HepG2 (cell line): Measurements from ENCODE around the gene FLRT2. TPM values are rescaled to one million over a fixed set of nuclear protein-coding genes. Genes with fewer than 3 reads are reported as not detected.

Experiments
- ATAC-seq: fragments of 200-7000 bp; cut with Tn5 transposase; 3 replicates; pipeline ENCODE4 v1.9.1; 2020; ENCODE audit warnings: mild to moderate bottlenecking, moderate library complexity
- BruUV-seq: library from RNA; stranded (reverse); fragments of 400-500 nt; replicated peaks from 2 replicates; lab custom pipeline; 2021; lab: Mats Ljungman, UMichigan
- CTCF ChIA-PET: fragments of 300-600 bp; formaldehyde crosslinking; extraction: SDS; loops from one replicate; lab custom pipeline; 2021; ENCODE audit warnings: low total read pairs, inconsistent platforms, low intra/inter-chr PET ratio; lab: Yijun Ruan, JAX
- POLR2A ChIA-PET: fragments of 350-600 bp; sonication (Branson Sonifier 250); formaldehyde crosslinking; loops from one replicate; lab custom pipeline; 2020; ENCODE audit warnings: antibody characterized with exemption, inconsistent platforms; lab: Yijun Ruan, JAX
- DNase-seq: peaks from one replicate; pipeline ENCODE4 v3.0.0-alpha.2; 2015; ENCODE audit warnings: low spot score
- FAIRE-seq: peaks from 3 replicates; lab custom pipeline; 2011; peaks lifted over from hg19 to GRCh38; lab: Jason Lieb, UNC
- H2AFZ ChIP-seq: one replicate; pipeline ENCODE4 v1.6.1; 2011; ENCODE audit warnings: low read length, inconsistent platforms
- H3K27ac ChIP-seq: fragments of 300-600 bp; 3 replicates; pipeline ENCODE4 v1.8.0; 2011; ENCODE audit warnings: mixed run types, mild to moderate bottlenecking, mixed read lengths, low read length, inconsistent platforms; ENCODE audit not compliant: insufficient read depth; ENCODE audit errors: extremely low read length
- H3K27me3 ChIP-seq, 2 experiments: fragments of 200-600 bp in 1 of 2; 2 replicates in 1 of 2; 3 replicates in 1 of 2; pipeline versions ENCODE4 v1.6.0 to v1.8.0; 2011; ENCODE audit warnings: low read length in 2 of 2, mild to moderate bottlenecking in 2 of 2, moderate library complexity in 2 of 2, inconsistent platforms in 1 of 2; ENCODE audit not compliant: insufficient read depth in 2 of 2, control insufficient read depth in 1 of 2
- H3K36me3 ChIP-seq, 2 experiments: fragments of 200-600 bp in 1 of 2; replicated peaks in 1 of 2; 2 replicates in 1 of 2; 3 replicates in 1 of 2; pipeline versions ENCODE4 v1.5.1 to v1.8.0; 2011; ENCODE audit warnings: low read length in 2 of 2, inconsistent platforms in 1 of 2; ENCODE audit not compliant: insufficient read depth in 2 of 2, control insufficient read depth in 1 of 2
- H3K4me1 ChIP-seq: 2 replicates; pipeline ENCODE4 v1.5.1; 2012; ENCODE audit warnings: low read length, inconsistent platforms; ENCODE audit not compliant: insufficient read depth
- H3K4me2 ChIP-seq: 2 replicates; pipeline ENCODE4 v1.6.0; 2011; ENCODE audit warnings: low read depth, low read length, inconsistent platforms
- H3K4me3 ChIP-seq, 3 experiments: fragments of 200-600 bp in 1 of 3; sonication (generic), shearing (Covaris generic) in 1 of 3; replicated peaks in 1 of 3; 2 replicates each; pipeline ENCODE4 v1.5.1; 2011 to 2016; ENCODE audit warnings: low read length in 3 of 3, inconsistent platforms in 2 of 3, low read depth in 2 of 3, mild to moderate bottlenecking in 2 of 3, control low read depth in 1 of 3, mixed read lengths in 1 of 3; ENCODE audit not compliant: insufficient read depth in 1 of 3
- H3K79me2 ChIP-seq: one replicate; pipeline ENCODE4 v1.6.1; 2011; ENCODE audit warnings: low read length, inconsistent platforms; ENCODE audit not compliant: insufficient read depth
- H3K9ac ChIP-seq: 2 replicates; pipeline ENCODE4 v1.6.0; 2011; ENCODE audit warnings: mild to moderate bottlenecking, low read depth, low read length, inconsistent platforms; ENCODE audit not compliant: insufficient read depth
- H3K9me3 ChIP-seq: 2 replicates; pipeline ENCODE4 v1.5.1; 2012; ENCODE audit warnings: mild to moderate bottlenecking, low read length
- H4K20me1 ChIP-seq: 2 replicates; pipeline ENCODE4 v1.6.0; 2011; ENCODE audit warnings: inconsistent platforms, mild to moderate bottlenecking, low read length, moderate library complexity; ENCODE audit not compliant: insufficient read depth
- ERF ChIP-seq: IDR thresholded peaks from 2 replicates; pipeline ENCODE4 v1.6.1; 2018; ENCODE audit warnings: missing biosample characterization, missing genetic modification reagents
- NR2C2 ChIP-seq: sonication (generic); formaldehyde crosslinking; IDR thresholded peaks from 2 replicates; pipeline ENCODE4 v1.4.0; 2020; ENCODE audit warnings: missing genetic modification reagents, mild to moderate bottlenecking, moderate library complexity, borderline replicate concordance
- PCBP2 ChIP-seq: fragments of 200-400 bp; formaldehyde crosslinking; optimal IDR thresholded peaks from 2 replicates; pipeline ENCODE3; 2018; ENCODE audit warnings: low read length, low read depth; ENCODE audit not compliant: poor library complexity, severe bottlenecking
- XRCC5 ChIP-seq: fragments of 200-400 bp; formaldehyde crosslinking; optimal IDR thresholded peaks from 2 replicates; pipeline ENCODE3; 2017; ENCODE audit warnings: mild to moderate bottlenecking, low read length
- ZBTB1 ChIP-seq: sonication (generic); formaldehyde crosslinking; IDR thresholded peaks from 2 replicates; pipeline ENCODE4 v1.4.0; 2020; ENCODE audit warnings: missing genetic modification reagents, borderline replicate concordance
- WGBS: methylation state at CpG from one replicate; pipeline ENCODE4 v1.1.6; 2017; ENCODE audit warnings: low lambda C conversion rate; 5-methylcytosine and 5-hydroxymethylcytosine counted together
- in situ Hi-C: cut with HindIII; loops from 2 replicates; pipeline ENCODE4 v1.10.0; 2017; ENCODE audit warnings: low pct_unique_long_range_greater_than_20kb; ENCODE audit not compliant: extremely low pct_ligation_motif_present
- intact Hi-C: fragments of 100-400 bp; cut with micrococcal nuclease; formaldehyde crosslinking; loops from one replicate; pipeline ENCODE4 v1.10.0; 2022; ENCODE audit not compliant: unreplicated experiment
- polyA plus RNA-seq, 8 experiments: library from polyadenylated mRNA; depleted of rRNA in 3 of 8; stranded (reverse) in 7 of 8; unstranded in 1 of 8; fragments of >200 nt; fragmentation: Illumina TruSeq in 4 of 8; extraction: Trizol in 4 of 8; gene quantifications; 2 replicates each; pipeline versions ENCODE4 v1.2.1 to v1.2.3, GENCODE V29; 2011 to 2016; ENCODE audit warnings: low read depth in 4 of 8, missing spikeins in 1 of 8, mixed read lengths in 1 of 8; ENCODE audit not compliant: insufficient read depth in 1 of 8
- total RNA-seq, 5 experiments: library from RNA; depleted of rRNA; stranded (reverse); fragments of >200 nt; fragmentation: Illumina TruSeq; extraction: Trizol; gene quantifications; 2 replicates each; pipeline ENCODE4 v1.2.3, GENCODE V29; 2016; ENCODE audit warnings: low read depth in 1 of 5
- TF ChIP-seq, protein P1 (sequence below): sonication (generic); formaldehyde crosslinking; IDR thresholded peaks from 2 replicates; pipeline ENCODE4 v1.4.0; 2020; ENCODE audit warnings: mild to moderate bottlenecking, missing genetic modification reagents

FLRT2 gene
- total and polyA plus RNA-seq, 2 of the 13 experiments (the other 11 are each of a cell fraction or from before 2014, with no cell fraction given): not detected

DNA sequence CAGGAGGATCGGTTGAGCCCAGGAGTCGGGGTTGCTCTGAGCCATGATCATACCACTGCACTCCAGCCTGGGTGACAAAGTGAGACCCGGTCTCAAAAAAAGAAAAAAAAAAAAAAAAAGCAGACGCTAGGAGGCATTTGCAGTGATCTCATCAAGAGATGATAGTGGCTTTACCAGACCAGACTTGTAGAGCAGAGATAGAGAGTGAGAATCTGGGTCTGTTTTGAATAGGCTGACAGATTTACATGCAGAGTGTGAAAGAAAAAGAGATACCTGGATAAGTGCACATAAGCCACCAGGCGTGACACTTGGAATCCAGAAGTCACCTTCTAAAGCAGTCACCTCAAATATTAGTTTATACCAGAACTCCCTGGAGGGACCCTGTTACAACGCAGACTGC, 21.1 kb upstream of the FLRT2 start:
- H3K9me3 ChIP-seq: peaks cover 20% of the 10 kb centered on the region
- DNase-seq (no peak), FAIRE-seq (no peak), ATAC-seq (no peak)
- H4K20me1 ChIP-seq: no peaks in the 10 kb centered on the region
- H3K79me2 ChIP-seq: no peaks in the 10 kb centered on the region
- POLR2A ChIA-PET: no interaction called here
- no peak overlapping the region for H3K27ac ChIP-seq
- intact Hi-C loops (no loop called here), in situ Hi-C loops (no loop called here)
- no peak overlapping the region for H3K4me3 ChIP-seq
- H3K36me3 ChIP-seq: no peaks in the 10 kb centered on the region
- WGBS: 59% methylated on average over 6 of the region's 6 CpGs
- CTCF ChIA-PET: no interaction called here
- H3K4me1 ChIP-seq: no peaks in the 10 kb centered on the region
- no peak overlapping the region for H3K9ac ChIP-seq
- BruUV-seq: no TSS peak
- H2AFZ ChIP-seq: no peak overlapping the region
- H3K27me3 ChIP-seq: no peaks in the 10 kb centered on the region
- H3K4me2 ChIP-seq: no peak overlapping the region
- TF ChIP-seq PCBP2 (no peak), ERF (CRISPR knock-in tag) (no peak), NR2C2 (CRISPR knock-in tag) (no peak), XRCC5 (no peak), ZBTB1 (CRISPR knock-in tag) (no peak)
- TF ChIP-seq, protein P1, sequence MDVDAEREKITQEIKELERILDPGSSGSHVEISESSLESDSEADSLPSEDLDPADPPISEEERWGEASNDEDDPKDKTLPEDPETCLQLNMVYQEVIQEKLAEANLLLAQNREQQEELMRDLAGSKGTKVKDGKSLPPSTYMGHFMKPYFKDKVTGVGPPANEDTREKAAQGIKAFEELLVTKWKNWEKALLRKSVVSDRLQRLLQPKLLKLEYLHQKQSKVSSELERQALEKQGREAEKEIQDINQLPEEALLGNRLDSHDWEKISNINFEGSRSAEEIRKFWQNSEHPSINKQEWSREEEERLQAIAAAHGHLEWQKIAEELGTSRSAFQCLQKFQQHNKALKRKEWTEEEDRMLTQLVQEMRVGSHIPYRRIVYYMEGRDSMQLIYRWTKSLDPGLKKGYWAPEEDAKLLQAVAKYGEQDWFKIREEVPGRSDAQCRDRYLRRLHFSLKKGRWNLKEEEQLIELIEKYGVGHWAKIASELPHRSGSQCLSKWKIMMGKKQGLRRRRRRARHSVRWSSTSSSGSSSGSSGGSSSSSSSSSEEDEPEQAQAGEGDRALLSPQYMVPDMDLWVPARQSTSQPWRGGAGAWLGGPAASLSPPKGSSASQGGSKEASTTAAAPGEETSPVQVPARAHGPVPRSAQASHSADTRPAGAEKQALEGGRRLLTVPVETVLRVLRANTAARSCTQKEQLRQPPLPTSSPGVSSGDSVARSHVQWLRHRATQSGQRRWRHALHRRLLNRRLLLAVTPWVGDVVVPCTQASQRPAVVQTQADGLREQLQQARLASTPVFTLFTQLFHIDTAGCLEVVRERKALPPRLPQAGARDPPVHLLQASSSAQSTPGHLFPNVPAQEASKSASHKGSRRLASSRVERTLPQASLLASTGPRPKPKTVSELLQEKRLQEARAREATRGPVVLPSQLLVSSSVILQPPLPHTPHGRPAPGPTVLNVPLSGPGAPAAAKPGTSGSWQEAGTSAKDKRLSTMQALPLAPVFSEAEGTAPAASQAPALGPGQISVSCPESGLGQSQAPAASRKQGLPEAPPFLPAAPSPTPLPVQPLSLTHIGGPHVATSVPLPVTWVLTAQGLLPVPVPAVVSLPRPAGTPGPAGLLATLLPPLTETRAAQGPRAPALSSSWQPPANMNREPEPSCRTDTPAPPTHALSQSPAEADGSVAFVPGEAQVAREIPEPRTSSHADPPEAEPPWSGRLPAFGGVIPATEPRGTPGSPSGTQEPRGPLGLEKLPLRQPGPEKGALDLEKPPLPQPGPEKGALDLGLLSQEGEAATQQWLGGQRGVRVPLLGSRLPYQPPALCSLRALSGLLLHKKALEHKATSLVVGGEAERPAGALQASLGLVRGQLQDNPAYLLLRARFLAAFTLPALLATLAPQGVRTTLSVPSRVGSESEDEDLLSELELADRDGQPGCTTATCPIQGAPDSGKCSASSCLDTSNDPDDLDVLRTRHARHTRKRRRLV (CRISPR knock-in tag): no peak
